ENCODE measurements around the gene HOXB4. TPM values are rescaled to one million over a fixed set of nuclear protein-coding genes. Genes with fewer than 3 reads are reported as not detected.

The HOXB4 gene
- total RNA-seq, 1 donor from 2014 or later, result 0.25 TPM

DNA sequence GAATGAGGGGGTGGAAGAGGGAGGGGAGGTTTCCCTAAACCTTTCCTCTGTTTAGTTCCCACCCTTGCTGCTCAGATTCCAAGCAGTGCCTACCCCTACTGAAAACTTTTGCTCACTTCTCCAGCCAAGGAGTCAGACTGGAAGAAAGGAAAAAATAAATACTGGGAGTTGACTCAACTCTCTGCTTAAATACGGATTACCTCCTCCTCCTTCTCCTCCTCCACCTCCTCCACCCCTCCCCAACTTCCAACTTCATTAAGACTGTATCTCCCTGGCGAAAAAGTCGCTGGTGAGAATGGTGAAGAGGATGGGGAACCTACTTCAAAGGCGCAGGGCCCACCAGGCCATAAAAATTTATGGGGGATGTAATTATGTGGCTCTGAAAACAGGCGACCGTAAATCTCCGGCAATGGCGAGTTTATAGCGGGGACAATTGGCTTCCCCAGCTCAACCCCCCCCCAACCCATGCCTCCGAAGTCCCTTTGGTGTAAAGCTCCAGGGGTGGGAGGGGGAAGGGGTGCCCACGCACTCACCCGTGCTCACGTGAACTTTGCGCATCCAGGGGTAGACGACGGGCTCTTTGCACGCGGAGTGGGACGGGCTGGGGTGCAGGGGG is 712 bp downstream of the HOXB4 start:
- intact Hi-C loops (cut with micrococcal nuclease), result no loop called here
- Histone ChIP-seq H3K27ac (replicated peaks) (peak overlapping the region; percentile 71), H3K36me3 (no peaks in the 10 kb centered on the region), H3K4me1 (peaks cover 26% of the 10 kb centered on the region), H3K4me3 (peak overlapping the region; percentile 62), H3K27me3 (ENCODE audit: low read depth) (peaks cover 100% of the 10 kb centered on the region), H3K9me3 (replicated peaks) (no peaks in the 10 kb centered on the region)
- DNase-seq, result no peak
- TF ChIP-seq, protein P1, sequence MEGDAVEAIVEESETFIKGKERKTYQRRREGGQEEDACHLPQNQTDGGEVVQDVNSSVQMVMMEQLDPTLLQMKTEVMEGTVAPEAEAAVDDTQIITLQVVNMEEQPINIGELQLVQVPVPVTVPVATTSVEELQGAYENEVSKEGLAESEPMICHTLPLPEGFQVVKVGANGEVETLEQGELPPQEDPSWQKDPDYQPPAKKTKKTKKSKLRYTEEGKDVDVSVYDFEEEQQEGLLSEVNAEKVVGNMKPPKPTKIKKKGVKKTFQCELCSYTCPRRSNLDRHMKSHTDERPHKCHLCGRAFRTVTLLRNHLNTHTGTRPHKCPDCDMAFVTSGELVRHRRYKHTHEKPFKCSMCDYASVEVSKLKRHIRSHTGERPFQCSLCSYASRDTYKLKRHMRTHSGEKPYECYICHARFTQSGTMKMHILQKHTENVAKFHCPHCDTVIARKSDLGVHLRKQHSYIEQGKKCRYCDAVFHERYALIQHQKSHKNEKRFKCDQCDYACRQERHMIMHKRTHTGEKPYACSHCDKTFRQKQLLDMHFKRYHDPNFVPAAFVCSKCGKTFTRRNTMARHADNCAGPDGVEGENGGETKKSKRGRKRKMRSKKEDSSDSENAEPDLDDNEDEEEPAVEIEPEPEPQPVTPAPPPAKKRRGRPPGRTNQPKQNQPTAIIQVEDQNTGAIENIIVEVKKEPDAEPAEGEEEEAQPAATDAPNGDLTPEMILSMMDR (IDR thresholded peaks at IDR 0.05; ENCODE audit: borderline replicate concordance), result no peak

DNA sequence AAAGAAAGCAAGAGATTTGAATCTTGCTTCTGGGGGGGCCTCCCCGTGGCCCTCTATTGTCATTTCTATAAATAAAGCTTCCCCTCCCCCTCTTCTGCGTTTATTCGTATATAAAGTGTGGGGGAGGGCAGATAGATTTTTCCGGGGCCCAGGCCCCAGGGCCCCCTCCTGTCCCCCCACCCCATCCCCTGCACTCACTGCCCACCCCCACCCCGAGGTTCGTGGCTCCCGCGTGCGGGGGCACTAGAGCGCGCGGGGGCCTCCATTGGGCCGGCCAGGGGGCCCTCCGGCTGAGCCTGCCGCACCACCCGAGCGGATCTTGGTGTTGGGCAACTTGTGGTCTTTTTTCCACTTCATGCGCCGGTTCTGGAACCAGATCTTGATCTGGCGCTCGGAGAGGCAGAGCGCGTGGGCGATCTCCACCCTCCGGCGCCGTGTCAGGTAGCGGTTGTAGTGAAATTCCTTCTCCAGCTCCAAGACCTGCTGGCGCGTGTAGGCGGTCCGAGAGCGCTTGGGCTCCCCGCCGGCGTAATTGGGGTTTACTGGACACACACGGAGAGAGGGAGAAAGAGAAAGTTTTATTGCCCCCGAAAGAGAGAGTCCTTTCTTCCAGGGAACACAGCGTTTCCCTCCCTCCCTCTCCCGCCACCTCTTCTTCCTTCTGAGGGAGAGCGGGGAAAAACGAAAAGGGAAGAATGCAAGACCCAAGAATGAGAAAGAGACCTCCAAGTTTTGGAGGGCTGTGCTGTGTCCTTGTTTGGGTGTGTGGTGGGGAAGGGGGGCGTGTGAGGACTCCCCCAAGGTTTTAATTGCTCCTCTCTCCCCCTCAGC is 1.5 kb downstream of the HOXB4 start:
- TF ChIP-seq, protein P1 (IDR thresholded peaks at IDR 0.05; ENCODE audit: borderline replicate concordance), result no peak
- Histone ChIP-seq H3K27ac (replicated peaks) (peak overlapping the region; percentile 71), H3K4me1 (peaks cover 26% of the 10 kb centered on the region), H3K9me3 (replicated peaks) (no peaks in the 10 kb centered on the region), H3K36me3 (no peaks in the 10 kb centered on the region), H3K4me3 (peak overlapping the region; percentile 62), H3K27me3 (ENCODE audit: low read depth) (peaks cover 100% of the 10 kb centered on the region)
- no peak for DNase-seq
- intact Hi-C loops (cut with micrococcal nuclease), result no loop called here

DNA sequence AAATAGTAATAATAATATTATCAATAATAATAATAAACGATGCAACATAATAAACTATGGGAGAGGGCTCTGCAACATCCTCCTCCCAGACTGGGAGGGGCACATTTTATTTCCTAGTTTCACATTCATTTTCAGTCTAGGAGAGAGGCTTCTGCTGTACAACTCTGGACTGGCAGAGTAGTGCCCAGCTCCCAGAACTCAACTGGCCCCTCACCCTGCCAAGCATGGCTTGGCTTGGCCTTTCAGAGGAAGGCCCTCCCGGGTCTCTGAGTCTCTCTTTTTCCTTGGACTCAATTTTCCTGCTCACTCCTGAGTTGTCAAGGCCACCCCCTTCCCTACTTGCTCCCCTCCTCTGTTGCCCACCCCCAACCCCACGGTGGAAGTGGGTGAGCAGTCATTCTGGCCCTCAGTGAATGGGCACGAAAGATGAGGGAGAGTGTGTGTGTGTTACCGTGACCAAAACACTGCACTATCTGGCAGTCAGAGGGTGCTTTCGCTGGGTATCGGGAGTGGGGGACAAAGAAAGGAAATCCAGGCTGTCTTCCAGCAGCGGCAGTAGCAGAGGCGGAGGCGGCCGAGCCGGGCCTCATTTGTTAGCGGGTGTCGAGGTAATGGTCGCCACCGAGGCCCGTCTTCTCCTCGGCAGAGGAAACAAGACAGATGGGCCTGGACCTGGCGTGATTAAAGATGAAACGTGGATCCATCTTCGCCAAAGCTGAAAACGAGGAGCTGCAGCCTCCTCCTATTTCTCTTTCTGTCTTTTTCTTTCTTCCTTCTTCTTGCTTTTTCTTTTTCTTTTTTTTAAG is 2.3 kb downstream of the HOXB4 start:
- no peak for DNase-seq
- H3K4me1 ChIP-seq, result peaks cover 26% of the 10 kb centered on the region
- no peaks in the 10 kb centered on the region for H3K9me3 ChIP-seq (replicated peaks)
- peak overlapping the region; percentile 62 for H3K4me3 ChIP-seq
- intact Hi-C loops (cut with micrococcal nuclease), result no loop called here
- peaks cover 100% of the 10 kb centered on the region for H3K27me3 ChIP-seq (ENCODE audit: low read depth)
- TF ChIP-seq, protein P1 (IDR thresholded peaks at IDR 0.05; ENCODE audit: borderline replicate concordance), result no peak
- H3K36me3 ChIP-seq, result no peaks in the 10 kb centered on the region
- peak overlapping the region; percentile 71 for H3K27ac ChIP-seq (replicated peaks)

DNA sequence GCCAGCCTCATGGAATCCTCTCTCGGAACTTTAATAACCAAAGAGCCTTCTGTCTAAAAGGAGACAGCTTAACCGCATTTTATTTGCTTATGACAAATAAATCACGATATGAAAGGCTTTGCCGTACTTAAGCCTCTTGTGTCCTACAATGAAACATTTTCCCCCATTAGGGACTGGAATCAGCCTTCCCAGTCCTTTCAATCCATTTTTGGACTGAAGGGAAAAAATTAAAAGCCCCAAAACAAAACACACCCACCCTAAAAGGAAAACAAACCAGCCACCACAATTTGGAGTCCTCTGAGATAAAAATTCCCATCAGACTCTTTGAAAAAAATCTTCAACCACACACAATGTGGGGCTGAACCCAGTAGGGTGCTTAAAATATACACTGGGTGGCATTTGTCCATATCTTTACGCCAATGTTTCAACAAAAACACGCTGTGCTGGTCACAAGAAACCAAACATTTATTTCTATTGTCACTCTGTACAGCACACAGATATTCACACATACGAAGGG is 3.0 kb downstream of the HOXB4 start:
- H3K27me3 ChIP-seq (ENCODE audit: low read depth), result peaks cover 100% of the 10 kb centered on the region
- no peaks in the 10 kb centered on the region for H3K36me3 ChIP-seq
- no peaks in the 10 kb centered on the region for H3K9me3 ChIP-seq (replicated peaks)
- H3K4me1 ChIP-seq, result peaks cover 26% of the 10 kb centered on the region
- H3K4me3 ChIP-seq, result no peak overlapping the region
- DNase-seq, result no peak
- intact Hi-C loops (cut with micrococcal nuclease), result no loop called here
- TF ChIP-seq, protein P1 (IDR thresholded peaks at IDR 0.05; ENCODE audit: borderline replicate concordance), result no peak
- no peak overlapping the region for H3K27ac ChIP-seq (replicated peaks)

DNA sequence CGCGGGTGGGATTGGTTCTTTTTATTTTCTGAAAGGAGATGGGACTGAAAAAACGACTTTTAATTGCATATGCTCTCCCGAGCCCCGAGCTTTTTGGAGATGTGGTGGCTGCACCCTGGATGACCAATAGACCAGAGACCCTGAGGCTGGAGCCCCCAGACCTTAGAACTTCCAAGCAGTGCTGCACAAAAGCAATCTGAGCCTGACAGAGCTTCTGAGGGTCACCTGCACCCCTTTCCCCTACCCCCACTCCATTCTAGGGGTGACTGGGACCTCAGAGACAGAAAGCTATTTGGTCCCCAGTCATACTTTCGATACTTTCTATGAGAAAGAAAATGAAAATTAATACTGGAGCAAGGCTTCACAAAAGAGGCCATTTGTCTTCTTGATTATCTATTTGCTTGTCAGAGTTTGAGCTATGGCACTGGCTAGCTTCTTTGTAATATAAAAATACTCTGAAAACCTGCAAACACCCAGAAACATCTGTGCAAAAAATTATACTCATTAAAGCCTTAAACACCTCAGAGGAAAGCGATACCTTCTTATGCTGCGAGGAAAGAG is 3.6 kb downstream of the HOXB4 start:
- Histone ChIP-seq H3K27ac (replicated peaks) (no peak overlapping the region), H3K27me3 (ENCODE audit: low read depth) (peaks cover 100% of the 10 kb centered on the region), H3K4me3 (no peak overlapping the region), H3K36me3 (no peaks in the 10 kb centered on the region), H3K9me3 (replicated peaks) (no peaks in the 10 kb centered on the region), H3K4me1 (peaks cover 26% of the 10 kb centered on the region)
- intact Hi-C loops (cut with micrococcal nuclease), result no loop called here
- TF ChIP-seq, protein P1 (IDR thresholded peaks at IDR 0.05; ENCODE audit: borderline replicate concordance), result no peak
- DNase-seq, result no peak
